Stimulated activated CD8-positive, alpha-beta memory T cell treated with anti-CD3 and anti-CD28 coated beads, Interleukin-12 subunit alpha, Interleukin-12 subunit beta, amount 100 ng/mL, for 24 hours (primary cell): ENCODE measurements around the gene HSPA4L.

Source experiments
- DNase-seq: peaks from one replicate; pipeline ENCODE4 v3.0.0-alpha.2; 2020; ENCODE audit errors: extremely low read depth

The HSPA4L gene

DNA sequence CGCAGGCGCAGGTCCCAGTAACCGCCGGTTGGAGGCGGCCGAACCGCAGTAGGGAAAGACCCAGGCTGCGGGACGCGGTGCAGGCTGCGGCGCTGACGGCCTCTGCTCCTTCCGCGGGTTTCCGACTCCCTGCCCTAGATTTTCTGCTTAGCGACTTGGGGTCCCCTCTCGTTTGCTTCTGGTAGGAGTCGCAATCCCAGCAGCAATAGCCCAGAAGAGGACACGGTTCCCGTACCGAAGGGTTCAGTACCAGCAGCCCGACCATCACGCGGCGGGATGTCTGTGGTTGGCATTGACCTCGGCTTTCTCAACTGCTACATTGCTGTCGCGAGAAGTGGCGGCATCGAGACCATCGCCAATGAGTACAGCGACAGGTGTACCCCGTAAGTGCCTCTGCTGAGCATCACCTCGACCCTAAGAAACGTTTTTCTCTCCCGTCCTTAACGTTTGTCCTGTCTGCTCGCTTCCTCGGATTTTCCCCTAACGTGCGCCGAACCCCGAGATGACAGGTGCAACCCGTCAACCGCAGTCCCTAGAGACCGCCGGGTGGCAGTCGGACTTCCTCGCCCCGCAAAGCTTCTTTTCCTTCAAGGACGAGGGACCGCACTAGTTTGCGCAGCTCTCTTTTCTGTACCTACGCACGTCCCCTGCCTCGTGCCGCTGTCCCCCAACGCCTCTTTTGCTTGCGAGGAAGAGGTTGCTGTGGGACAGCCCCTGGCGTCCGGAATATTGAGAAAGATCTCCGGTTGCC is at the start of gene HSPA4L:
TSS of gene HSPA4L (plus strand) at position 48 of the 751 bp plus-strand sequence. CDS start at position 277, 229 bp downstream.
- no peak for DNase-seq

DNA sequence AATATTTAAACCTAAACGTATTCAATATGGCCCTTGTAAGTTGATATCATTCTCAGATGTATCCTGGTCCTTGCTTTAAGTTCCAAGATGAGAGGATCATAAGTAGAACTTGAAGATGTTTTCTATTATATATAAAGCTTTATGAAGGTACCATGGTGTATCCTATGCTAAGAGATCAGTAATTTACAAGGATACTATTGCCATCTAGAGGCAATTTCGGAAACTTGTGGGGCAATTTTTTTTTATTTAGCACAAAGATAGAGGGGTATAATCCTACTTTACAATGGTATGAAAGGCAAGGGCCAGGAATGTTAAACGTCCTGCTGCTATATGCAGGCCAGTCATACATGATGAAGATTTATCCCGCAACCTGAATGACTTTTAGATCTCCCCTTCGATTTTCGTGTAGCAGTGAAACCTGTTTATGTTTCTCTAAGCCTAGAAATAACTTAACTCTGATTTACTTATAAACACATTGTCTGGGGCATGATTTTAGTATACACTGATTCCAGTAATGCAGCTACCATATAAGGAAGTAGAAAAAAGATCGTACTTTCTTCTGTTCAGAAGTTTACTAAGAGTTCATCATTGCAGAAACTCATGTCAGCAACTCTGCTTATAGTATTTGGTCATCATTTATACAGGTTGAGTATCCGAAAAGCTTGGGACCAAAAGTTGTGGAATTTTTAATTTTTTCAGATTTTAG is 49.3 kb upstream of the HSPA4L start:
- DNase-seq, result no peak

DNA sequence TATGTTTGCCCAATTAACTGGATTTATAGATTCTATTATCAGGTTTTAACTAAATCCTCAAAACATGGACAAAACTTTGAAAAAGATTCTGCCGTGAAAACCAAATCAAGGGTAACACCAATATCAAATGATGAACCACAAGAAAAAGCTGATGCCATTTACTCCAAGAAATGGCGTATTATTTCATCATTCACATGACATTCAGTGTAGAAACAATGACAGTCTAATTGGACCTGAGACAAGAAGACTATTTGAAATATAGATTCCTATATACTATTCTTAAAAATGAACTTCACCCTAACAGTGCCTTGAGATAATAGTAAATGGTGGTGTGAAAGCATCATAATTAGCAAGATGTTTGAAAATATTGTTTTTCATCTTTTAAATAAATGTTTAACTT is 47.1 kb upstream of the HSPA4L start:
- DNase-seq, result no peak

DNA sequence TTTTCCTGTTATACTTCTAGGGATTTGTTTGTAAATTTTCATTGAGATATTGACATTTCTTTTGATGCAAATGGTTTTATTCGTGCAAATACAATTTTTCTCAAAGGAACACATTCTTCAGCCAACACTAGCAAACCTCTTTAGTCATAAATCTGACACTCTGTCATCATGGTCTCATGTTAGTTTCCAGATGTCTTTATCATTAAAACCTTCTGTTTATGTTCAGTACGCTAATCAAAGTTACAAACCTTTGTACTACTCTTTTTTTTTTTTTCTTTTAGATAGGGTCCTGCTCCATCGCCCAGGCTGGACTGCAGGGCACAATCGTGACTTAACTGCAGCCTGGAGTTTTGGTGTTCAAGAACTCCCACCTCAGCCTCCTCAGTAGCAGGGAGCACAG is 44.8 kb upstream of the HSPA4L start:
- DNase-seq, result no peak

DNA sequence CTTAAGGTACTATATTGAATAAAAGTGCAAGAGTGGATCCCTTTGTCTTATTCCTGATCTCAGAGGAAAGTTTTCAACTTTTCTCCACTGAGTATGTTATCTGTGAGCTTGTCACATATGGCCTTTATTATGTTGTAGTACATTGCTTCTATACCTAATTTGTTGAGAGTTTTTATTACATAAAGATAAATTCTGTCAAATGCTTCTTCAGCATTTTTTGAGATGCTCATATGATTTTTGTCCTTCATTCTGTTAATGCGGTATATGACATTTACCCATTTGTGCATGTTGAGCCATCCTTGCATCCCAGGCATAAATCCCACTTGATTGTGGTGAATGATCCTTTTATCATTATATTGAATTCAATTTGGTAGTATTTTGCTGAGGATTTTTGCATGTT is 40.9 kb upstream of the HSPA4L start:
- DNase-seq, result no peak

DNA sequence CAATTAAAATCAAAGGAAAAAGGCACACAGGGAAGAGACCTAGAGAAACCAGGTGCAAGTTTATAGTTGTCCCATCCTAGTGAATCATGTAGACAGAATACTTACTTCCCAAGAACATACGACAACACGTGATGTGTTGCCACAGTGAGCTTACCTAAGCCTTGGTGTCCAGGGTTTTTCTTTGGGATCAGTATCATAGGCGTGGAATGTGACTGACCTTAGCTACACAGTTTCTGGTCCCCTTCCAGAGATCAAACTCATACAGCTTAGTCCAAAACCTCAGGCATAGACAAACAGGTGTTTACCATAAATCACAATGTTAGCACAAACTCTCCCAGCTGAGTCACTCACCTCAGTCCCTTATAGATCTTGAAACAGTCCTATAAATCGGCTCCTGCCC is 34.2 kb upstream of the HSPA4L start:
- no peak for DNase-seq

DNA sequence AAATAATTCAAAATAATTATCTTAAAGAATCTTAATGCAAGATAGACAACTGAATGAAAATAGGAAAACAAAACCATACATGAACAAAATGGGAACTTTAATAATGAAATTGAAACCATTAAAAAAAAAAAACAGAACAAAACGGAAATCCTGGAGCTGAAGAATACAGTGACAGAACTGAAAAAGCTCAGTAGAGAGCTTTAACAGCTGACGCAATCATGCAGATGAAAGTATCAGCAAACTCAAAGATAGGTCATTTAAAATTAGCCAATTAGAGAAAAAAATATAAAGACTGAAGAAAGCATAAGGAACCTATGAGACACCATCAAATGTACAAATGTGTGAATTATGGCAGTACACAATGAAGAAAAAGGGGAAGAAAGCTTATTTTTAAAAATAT is 33.2 kb upstream of the HSPA4L start:
- no peak for DNase-seq

DNA sequence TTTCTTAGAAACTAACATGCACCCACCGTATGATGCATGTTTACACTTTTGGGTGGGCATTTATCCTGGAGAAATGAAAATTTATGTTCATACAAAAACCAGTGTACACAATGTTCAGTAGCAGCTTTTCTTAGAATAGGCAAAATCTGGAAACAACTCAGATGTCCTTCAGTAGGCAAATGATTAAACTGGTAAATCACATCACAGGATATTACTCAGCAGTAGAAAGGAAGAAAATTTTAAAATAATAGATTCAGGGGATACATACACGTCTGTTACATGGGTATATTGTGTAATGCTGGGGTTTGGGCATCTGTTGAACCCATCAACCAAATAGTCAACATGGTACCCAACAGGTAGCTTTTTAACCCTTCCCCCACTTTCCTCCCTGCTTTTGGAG is 25.2 kb upstream of the HSPA4L start:
- no peak for DNase-seq

DNA sequence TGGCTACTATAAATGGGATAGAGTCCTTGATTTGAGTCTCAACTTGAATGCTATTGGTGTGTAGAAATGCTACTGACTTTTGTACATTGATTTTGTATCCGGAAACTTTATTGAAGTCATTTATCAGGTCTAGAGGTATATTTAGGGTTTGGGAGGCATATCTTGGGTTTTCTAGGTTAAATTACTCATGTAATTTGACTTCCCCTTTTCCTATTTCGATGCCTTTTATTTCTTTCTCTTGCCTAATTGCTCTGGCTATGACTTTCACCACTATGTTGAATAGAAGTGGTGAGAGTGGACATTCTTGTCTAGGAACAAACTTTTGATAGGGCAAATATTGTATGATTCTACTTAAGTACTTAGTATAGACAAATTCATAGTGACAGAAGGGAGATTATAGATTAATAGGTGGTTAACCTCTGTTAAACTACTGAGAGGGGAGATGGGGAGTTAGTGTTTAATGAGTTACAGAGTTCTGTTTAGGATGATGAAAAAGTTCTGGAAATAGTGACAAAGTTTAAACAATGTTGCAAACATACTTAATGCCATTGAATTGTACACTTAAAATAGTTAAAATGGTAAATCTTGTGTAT is 22.8 kb upstream of the HSPA4L start:
- DNase-seq, result no peak

DNA sequence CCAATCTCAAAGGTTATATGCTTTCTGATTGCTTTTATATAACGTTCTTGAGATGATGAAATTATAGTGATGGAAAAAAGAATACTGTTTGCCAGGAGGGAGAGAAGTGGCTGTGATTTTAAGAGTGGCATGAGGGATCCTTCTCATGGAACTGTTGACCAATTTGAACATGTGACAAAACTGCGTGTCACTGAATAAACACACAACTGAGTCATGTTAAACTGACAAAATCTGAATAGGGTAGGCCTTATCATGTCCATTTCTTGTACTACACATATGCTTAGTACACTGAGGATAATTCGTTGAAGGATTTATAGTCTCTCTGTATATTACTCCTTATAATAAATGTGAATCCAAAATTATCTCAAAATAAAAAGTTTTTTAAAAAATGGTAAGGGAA is 22.2 kb upstream of the HSPA4L start:
- DNase-seq, result no peak

DNA sequence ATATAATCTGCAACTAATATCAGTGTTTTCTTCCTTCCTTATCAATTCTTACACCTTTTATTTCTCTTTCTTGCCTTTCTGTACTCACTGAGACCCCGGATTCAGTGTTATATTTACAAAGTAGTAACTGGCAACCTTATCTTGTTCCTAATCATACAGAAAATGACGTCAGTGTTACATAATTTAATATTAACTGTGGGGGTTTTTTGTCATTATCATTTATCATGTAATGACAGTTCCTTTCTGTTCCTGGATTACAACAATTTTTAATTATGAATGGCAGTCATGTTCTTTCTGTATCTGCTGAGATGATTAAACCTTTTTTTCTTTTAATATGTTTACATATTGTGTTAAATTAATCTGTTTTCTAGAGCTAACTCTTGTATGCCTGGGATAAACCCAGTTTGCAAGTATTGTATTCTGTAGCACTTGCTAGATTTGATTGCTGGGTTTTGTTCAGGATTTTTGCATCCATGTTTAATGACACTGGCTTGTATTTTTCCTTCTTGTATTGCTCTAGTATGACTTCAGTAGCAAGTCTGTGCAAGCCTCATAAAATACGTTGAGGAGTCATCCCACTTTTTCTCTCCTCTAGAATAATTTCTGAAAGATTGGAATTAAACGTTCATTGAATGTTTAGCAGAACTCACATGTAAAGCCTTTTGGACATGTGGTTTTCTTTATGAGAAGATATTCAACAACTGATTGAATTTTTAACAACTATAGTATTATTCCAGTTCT is 10.4 kb upstream of the HSPA4L start:
- DNase-seq, result no peak

DNA sequence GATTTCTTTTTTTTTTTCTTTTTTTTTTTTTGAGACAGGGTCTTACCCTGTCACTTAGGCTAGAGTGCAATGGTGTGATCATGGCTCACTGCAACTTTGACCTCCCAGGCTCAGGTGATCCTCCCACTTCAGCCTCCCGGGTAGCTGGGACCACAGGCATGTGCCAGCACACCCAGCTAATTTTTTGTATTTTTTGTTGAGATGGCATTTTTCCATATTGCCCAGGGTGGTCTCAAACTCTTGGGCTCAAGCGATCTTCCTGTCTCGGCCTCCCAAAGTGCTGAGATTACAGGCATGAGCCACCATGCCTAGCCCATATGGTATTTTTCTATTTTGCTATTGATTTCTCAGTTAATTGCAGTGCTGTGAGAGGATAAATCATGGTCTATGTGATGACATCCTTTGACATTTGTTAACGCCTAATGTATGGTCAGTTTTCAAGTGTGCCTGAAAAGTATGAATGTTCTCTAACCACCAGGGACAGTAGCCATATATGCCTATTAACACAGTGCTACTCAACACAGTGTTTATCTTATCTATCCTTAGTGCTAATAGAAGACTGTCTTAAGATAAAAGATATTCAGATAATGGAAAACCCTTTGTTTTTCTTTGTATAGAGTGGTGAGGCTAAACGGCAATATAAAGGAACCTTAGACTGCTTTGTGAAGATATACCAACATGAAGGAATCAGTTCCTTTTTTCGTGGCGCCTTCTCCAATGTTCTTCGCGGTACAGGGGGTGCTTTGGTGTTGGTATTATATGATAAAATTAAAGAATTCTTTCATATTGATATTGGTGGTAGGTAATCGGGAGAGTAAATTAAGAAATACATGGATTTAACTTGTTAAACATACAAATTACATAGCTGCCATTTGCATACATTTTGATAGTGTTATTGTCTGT is 9.1 kb upstream of the HSPA4L start:
- DNase-seq, result no peak

DNA sequence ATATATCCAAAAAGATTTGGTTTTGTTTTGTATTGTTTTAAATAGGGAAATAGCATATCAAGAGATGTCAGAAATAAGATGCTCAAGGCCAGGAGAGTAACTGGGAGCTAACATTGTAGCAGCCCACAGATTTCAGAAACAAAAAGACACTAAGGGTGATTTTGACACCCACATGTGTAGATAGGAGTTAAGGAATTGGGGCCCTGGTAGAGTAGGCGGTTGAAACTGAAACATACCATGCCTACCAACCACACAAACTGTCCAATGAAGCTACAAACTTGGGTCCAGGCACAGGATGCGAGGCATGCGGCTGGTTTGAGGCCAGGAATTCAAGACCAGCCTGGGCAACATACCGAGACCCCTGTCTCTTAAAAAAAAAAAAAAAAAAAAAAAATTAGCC is 6.3 kb upstream of the HSPA4L start:
- no peak for DNase-seq

DNA sequence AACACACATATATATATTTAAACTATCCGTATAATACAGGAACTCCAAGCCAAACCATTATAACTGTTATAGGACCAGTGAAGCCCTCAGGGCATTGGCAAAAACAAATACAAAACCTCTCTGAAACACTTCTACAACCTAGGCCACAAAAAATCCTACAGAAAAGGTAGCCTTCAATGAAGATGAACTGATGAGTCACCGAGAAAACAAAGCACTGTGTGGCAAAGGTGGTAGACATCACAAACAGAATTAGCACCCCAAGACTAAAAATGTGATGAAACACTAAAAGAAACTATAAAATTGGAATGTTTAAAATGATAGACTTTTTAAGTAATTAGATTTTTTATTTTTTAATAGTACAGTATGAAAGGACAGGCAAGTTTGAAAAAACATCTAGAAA is 5.5 kb upstream of the HSPA4L start:
- DNase-seq, result no peak

DNA sequence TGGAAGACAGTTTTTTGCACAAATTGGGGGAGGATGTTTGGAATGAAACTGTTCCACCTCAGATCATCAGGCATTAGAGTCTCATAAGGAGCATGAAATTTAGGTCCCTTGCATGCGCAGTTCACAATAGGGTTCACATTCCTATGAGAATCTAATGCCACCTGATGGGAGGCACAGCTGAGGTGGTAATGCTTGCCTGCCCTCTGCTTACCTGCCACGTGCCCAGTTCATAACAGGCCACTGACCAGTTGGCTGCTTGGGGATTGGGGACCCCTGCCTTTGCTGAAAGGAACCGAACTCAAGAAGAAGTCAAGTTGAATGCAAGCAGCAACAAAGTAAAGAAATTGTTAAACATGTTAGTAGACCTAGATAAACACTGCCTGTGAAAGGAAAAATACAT is 4.6 kb upstream of the HSPA4L start:
- DNase-seq, result no peak

DNA sequence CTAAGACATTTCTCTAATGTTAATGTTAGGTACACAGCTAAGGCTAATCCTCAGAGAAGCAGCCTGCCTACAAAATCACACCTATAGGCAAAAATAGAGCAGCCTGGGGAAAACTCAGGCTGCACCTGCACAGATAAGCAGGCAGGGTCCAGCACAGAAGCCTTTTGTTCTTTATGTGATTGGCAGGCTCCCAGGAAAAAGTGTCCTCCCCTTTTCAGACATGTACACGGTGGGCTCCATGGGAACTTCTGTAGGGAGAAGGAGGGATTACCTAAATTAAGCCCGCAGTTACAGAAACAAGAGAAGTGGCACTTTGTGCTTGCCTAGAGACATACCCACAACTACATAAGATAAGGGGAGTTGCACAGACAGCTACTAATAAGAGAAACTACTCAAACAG is 4.0 kb upstream of the HSPA4L start:
- no peak for DNase-seq

DNA sequence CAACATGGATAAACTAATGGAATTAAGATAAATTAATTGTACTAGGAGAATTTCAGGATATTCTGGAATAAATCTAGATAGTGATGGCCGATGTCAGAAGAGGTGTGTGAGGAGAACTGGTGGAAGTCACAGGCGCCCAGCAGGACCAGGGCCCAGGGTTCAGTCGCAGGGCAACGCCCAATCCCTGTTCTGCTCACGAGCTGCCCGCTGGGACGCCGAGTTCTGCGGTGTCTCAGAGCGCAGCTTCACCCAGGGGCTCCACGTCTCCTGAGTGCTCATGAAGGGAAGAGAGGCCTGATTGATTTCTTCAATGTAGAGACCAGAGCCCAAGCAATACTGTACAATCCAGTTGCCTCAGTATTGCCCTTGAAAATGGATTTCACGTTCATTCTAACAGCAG is 1.5 kb upstream of the HSPA4L start:
- DNase-seq, result no peak

DNA sequence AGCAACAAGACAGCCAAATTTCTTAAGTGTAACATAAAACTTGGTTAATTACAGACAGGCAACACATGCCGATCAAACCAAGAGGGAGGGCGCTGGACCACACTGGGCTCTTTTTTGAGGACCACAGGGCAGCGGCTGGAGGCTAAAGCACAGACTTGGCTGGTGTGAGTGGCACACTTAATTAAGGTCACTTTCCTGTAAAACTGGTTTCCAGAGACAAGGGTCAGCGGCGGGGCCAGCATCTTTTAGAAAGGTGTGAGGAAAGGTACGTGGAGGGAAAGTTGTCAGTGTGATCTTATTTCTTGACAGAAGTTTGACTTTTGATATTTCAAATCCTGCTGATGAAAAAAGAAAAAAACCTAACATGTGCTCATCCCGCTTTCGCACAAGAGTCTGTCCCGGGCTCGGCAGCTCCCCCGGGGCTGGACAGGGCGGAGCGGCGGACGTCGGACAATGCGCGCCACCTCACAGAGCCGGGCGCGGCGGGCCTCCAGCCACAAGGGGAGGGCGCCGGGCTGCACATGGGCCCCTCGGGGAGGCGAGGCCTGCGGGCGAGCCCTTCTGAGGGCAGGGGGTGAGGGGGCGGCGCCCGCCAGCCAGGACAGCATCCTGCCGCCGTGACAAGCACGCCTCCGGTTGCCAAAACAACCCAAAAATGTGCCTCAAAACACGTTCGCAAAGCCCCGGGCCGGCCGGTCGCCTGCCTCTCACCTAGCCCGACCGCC is 660 bp upstream of the HSPA4L start:
- DNase-seq, result no peak

DNA sequence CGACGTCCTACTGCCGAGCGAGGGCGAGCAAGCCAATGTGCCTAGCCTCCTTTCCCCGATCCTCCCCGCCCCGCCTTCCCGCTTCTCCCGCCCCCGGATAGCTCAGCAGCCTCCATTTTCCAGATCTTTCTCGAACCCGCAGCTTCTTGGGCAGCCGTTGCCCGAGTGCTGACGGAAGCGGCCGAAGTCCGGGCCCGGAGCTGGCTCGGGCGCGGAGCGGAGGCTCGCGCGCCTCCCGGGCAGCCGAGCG is 172 bp upstream of the HSPA4L start:
- DNase-seq, result no peak

DNA sequence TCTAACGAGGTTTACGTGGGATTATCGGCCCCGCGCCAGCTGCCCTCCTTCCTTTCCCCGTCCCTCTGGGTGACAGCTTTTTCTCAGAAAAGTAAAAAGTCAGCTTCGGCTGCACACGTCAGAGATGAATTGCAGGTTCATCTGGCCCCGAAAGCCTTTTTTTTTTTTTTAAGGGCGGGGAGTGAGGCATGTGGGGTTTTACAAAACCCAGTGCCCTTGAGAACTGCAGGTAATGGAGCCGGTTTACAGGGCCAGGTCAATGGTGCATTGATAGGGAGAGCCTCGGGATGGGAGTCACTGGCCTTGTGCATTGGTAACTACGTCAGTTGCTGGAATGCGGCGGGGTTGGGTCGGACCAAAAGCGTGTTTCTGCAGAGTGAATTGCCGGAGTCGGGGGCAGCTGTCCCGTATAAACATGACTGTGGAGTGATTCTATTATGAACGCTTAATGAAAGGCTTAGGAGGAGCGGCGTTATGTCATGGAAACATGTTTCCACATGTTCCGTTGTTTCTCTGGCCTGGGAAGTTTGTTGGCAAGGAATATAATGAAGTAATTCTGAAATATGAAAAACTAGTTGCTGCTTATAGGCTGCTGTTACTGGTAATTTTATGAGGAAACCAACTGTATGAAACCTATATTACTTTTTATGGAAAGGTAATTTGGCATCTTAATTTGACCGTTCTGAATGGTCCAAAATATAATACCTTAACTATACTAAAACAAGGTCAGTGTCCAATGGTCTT is 1.1 kb downstream of the HSPA4L start:
- no peak for DNase-seq
